Effector memory CD4-positive, alpha-beta T cell (primary cell): ENCODE data around the gene CELF2.

Experiments
- DNase-seq, 3 donors: peaks; one replicate each; pipeline ENCODE4 v3.0.0-alpha.2; 2020
- H3K27ac ChIP-seq: 2 replicates; pipeline ENCODE4 v1.7.0; 2013; ENCODE audit warnings: mild to moderate bottlenecking, low read length, moderate library complexity; ENCODE audit not compliant: insufficient read depth, poor library complexity, severe bottlenecking
- H3K27me3 ChIP-seq: replicated peaks from 2 replicates; pipeline ENCODE4 v1.7.0; 2013; ENCODE audit warnings: mild to moderate bottlenecking, low read length; ENCODE audit not compliant: insufficient read depth, control insufficient read depth, poor library complexity, severe bottlenecking
- H3K36me3 ChIP-seq: 2 replicates; pipeline ENCODE4 v1.7.0; 2013; ENCODE audit warnings: mild to moderate bottlenecking, low read length, moderate library complexity; ENCODE audit not compliant: control insufficient read depth, insufficient read depth
- H3K4me1 ChIP-seq: 2 replicates; pipeline ENCODE4 v1.7.0; 2013; ENCODE audit warnings: low read length, mild to moderate bottlenecking; ENCODE audit not compliant: control insufficient read depth, insufficient read depth, poor library complexity, severe bottlenecking
- H3K4me3 ChIP-seq: 2 replicates; pipeline ENCODE4 v1.7.0; 2013; ENCODE audit warnings: low read length, low read depth, mild to moderate bottlenecking; ENCODE audit not compliant: insufficient read depth, poor library complexity, severe bottlenecking
- H3K9me3 ChIP-seq: 2 replicates; pipeline ENCODE4 v1.7.0; 2013; ENCODE audit warnings: mild to moderate bottlenecking, low read length, moderate library complexity; ENCODE audit not compliant: control insufficient read depth

The CELF2 gene

DNA sequence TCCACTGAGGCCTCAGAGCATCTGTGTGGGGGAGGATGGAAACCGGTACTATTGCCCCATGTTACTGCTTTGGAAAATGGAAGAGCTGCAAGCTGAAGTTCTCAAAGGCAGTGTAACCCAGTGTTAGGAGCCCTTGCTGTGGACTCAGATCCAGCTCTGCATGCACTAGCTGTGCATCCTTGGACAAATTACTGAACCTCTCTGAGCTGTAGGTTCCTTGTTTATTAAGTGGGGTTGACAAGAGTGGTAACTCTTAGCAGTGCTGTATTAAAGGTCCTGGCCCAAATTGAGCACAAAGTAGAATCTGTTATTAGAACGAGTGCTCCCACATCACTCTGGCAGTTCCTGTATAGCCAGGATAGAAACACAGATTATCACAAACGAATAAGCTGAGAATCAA, 359.6 kb downstream of the CELF2 start:
- H3K4me3 ChIP-seq = no peak overlapping the region
- no peak for DNase-seq
- H3K27ac ChIP-seq = no peak overlapping the region
- H3K27me3 ChIP-seq = no peaks in the 10 kb centered on the region
- H3K9me3 ChIP-seq = no peaks in the 10 kb centered on the region
- no peaks in the 10 kb centered on the region for H3K4me1 ChIP-seq
- no peaks in the 10 kb centered on the region for H3K36me3 ChIP-seq

DNA sequence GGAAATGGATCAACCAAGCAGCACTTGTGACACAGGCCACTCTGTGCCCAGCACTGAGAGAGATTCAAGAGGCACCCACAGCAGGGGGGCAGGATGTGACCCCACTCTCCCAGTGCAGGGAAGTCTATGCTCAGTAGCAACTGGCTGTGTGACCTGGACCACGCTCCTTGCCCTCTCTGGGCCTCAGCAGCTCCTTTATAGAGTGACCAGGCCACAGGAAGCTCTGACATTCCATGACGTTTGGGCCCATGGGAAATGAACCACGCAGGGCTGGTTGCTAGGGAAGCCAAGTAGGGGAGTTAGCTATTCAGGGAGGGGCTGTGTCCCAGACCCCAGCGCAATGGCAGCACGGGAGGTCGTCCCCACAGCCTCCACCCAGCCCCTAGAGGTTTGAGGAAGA, 361.2 kb downstream of the CELF2 start:
- no peaks in the 10 kb centered on the region for H3K9me3 ChIP-seq
- H3K4me3 ChIP-seq = no peak overlapping the region
- H3K27ac ChIP-seq = no peak overlapping the region
- H3K4me1 ChIP-seq = no peaks in the 10 kb centered on the region
- H3K36me3 ChIP-seq = no peaks in the 10 kb centered on the region
- DNase-seq = no peak
- no peaks in the 10 kb centered on the region for H3K27me3 ChIP-seq

GRCh38 chr10:11379771-11380170, 362.1 kb downstream of the CELF2 start:
- Histone ChIP-seq H3K36me3 (no peaks in the 10 kb centered on the region), H3K9me3 (no peaks in the 10 kb centered on the region), H3K4me1 (no peaks in the 10 kb centered on the region), H3K4me3 (no peak overlapping the region), H3K27ac (no peak overlapping the region), H3K27me3 (no peaks in the 10 kb centered on the region)
- no peak for DNase-seq

DNA sequence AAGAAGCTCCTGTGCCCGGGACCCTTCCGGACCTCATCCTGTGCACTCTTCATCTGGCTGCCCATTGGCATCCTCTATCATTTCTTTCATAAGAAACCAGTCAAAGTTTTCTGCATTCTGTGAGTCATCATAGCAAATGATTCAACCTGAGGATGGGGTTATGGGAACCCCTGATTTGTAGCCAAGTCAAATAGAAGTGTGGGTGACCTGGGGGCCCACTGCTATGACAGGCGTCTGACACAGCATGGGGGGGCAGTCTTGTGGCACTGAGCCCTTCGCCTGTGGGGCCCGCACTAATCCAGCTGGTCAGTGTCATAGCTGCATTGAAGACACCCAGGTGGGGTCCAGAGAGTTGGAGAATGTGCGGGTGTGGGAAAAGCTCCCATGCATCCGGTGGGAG, 363.4 kb downstream of the CELF2 start:
- Histone ChIP-seq H3K4me1 (no peaks in the 10 kb centered on the region), H3K4me3 (no peak overlapping the region), H3K27me3 (no peaks in the 10 kb centered on the region), H3K36me3 (no peaks in the 10 kb centered on the region), H3K9me3 (no peaks in the 10 kb centered on the region), H3K27ac (no peak overlapping the region)
- DNase-seq = no peak

DNA sequence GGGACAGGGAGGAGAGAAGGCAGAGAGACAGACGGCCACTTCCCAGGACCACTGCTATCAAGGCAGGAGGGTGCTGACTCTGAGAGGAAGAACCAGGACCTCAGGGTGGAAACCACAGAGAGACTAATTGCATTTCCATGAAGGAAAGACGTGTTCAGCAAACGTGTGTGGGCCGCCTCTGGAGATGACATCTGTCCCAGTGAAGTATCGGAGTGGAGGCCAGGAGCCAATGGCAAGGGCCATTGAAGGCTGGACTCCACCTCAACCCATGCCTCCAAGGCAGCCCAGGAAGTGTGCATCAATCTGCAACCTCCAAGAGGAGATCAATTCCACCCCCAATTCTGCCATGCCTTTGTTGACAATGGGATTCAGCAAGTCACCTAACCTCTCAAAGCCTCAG, 363.8 kb downstream of the CELF2 start:
- H3K4me3 ChIP-seq = no peak overlapping the region
- no peaks in the 10 kb centered on the region for H3K27me3 ChIP-seq
- DNase-seq = no peak
- H3K9me3 ChIP-seq = no peaks in the 10 kb centered on the region
- no peaks in the 10 kb centered on the region for H3K4me1 ChIP-seq
- no peak overlapping the region for H3K27ac ChIP-seq
- H3K36me3 ChIP-seq = no peaks in the 10 kb centered on the region

DNA sequence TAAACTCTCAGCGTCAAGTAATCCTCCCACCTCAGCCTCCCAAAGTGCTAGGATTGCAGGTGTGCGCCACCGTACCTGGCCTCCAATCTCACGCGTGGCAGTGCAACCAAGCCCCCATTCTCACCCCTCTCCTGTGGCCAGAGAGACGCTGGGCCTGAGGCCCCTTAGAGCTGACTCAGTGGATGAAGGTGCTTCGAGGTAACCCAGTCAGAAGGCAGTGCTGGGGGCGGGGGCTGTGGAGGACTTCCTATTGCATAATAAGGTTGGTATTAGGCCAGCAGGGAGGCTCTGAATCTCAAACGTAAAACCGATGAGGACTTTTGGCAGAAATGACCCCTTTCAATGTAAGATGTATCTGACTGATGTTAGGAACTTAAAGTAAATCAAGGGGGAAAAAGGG, 364.5 kb downstream of the CELF2 start:
- H3K27ac ChIP-seq = no peak overlapping the region
- no peak for DNase-seq
- no peaks in the 10 kb centered on the region for H3K9me3 ChIP-seq
- H3K36me3 ChIP-seq = no peaks in the 10 kb centered on the region
- H3K27me3 ChIP-seq = no peaks in the 10 kb centered on the region
- no peaks in the 10 kb centered on the region for H3K4me1 ChIP-seq
- H3K4me3 ChIP-seq = no peak overlapping the region

DNA sequence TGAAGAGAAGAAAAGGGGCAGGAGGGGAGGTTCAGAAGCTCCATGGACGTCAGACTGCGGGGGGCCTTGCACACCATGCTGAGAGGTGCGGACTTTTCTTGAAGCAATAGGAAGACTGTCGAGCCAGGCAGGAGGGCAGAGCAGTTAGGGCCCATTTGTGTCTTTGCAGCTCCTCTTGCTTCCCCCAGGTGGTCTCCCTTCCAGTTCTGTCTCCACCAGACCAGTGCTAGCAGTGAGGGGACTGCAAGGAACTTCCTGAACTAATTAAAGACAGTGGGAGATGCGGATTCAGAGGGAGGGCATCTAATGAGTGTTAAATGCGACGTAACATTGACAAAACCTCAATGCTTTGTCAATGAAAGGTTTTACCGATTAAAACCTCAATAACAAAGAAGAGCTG, 368.4 kb downstream of the CELF2 start:
- Histone ChIP-seq H3K4me3 (no peak overlapping the region), H3K27me3 (no peaks in the 10 kb centered on the region), H3K27ac (no peak overlapping the region), H3K9me3 (no peaks in the 10 kb centered on the region), H3K36me3 (no peaks in the 10 kb centered on the region), H3K4me1 (no peaks in the 10 kb centered on the region)
- DNase-seq = no peak
